Activated CD8-positive, alpha-beta memory T cell treated with anti-CD3 and anti-CD28 coated beads, Interleukin-2, amount 10 ng/mL, durations not matched to agents 7 days and 5 days (primary cell): Measurements from ENCODE around the gene SLC26A1. TPM values are rescaled to one million over a fixed set of nuclear protein-coding genes. Genes with fewer than 3 reads are reported as not detected.

Experiments used
- ATAC-seq: fragments of 150-1000 bp; cut with Tn5 transposase; one replicate; pipeline ENCODE4 v1.10.0; 2021; ENCODE audit warnings: moderate library complexity
- CTCF ChIA-PET: fragments of 350-600 bp; sonication (Branson Sonifier 250); formaldehyde crosslinking; loops from one replicate; lab custom pipeline; 2021; ENCODE audit warnings: antibody characterized with exemption; lab: Charles Lee
- DNase-seq: peaks from one replicate; pipeline ENCODE4 v3.0.0-alpha.2; 2020
- H3K27ac Mint-ChIP-seq: one replicate; pipeline ENCODE4 v1.8.0; 2021; ENCODE audit warnings: mild to moderate bottlenecking, mixed read lengths
- H3K27me3 Mint-ChIP-seq: one replicate; pipeline ENCODE4 v1.8.0; 2021; ENCODE audit warnings: mixed read lengths
- H3K36me3 Mint-ChIP-seq: one replicate; pipeline ENCODE4 v1.8.0; 2021; ENCODE audit warnings: mild to moderate bottlenecking, mixed read lengths
- H3K4me1 Mint-ChIP-seq: one replicate; pipeline ENCODE4 v1.8.0; 2021; ENCODE audit warnings: mixed read lengths
- H3K4me3 Mint-ChIP-seq: one replicate; pipeline ENCODE4 v1.8.0; 2021; ENCODE audit warnings: mild to moderate bottlenecking, moderate library complexity, mixed read lengths
- H3K9me3 Mint-ChIP-seq: one replicate; pipeline ENCODE4 v1.8.0; 2022; ENCODE audit warnings: low read depth, mixed read lengths
- total RNA-seq, 2 experiments: library from RNA; stranded (reverse); gene quantifications; one replicate each; pipeline ENCODE4 v1.2.3, GENCODE V29; 2021

Gene SLC26A1
- total RNA-seq, 2 experiments from 2014 or later = not detected

DNA sequence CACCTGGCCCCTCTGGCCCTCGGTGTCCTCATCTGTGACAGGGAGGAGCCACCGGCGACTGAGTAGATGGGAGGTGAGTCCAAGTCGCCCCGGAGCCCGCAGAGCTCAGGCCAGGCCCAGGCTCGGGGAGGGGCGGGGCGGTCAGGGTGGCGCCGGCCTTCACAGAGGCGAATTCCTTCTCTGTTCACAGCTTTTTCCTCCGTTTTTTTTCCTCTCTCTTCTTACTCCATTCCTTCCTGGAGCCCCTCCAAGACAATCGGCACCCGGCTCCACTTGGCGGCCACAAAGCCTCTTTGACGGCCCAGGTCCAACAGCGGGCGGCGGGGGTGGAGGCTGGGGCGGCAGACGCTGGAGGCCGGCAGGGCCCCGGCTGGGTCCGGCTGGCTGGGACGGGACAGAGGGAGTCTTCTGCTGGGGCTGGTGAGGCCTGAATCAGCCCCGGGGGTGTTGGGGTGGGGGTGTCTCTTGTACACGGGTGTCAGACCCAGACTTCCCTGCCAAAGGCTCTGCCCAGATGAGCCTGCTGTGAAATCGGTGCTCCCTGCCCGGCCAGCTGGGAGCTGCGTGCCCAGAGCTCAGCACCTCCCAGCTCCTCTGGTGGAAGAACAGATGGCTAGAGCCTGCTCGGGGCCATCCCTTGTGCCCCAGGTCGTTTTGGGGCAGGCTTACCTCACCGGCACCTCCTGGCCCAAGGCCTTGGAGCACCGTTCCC lies 40.8 kb upstream of the SLC26A1 start:
- Mint-ChIP-seq H3K36me3 (no peaks in the 10 kb centered on the region), H3K27ac (no peak overlapping the region), H3K4me3 (no peak overlapping the region), H3K9me3 (no peaks in the 10 kb centered on the region), H3K27me3 (no peaks in the 10 kb centered on the region), H3K4me1 (no peaks in the 10 kb centered on the region)
- DNase-seq (no peak), ATAC-seq (no peak)
- CTCF ChIA-PET = no interaction called here

- CTCF ChIA-PET = no interaction called here
- Mint-ChIP-seq H3K4me3 (no peak overlapping the region), H3K27ac (no peak overlapping the region), H3K4me1 (no peaks in the 10 kb centered on the region), H3K27me3 (no peaks in the 10 kb centered on the region), H3K9me3 (no peaks in the 10 kb centered on the region), H3K36me3 (no peaks in the 10 kb centered on the region)
- DNase-seq (no peak), ATAC-seq (no peak)
Observed at GRCh38 chr4:1032861-1033260, 39.7 kb upstream of the SLC26A1 start.

- H3K27ac Mint-ChIP-seq = no peak overlapping the region
- CTCF ChIA-PET = no interaction called here
- no peaks in the 10 kb centered on the region for H3K4me1 Mint-ChIP-seq
- ATAC-seq (peak; percentile 40), DNase-seq (no peak)
- H3K36me3 Mint-ChIP-seq = no peaks in the 10 kb centered on the region
- no peaks in the 10 kb centered on the region for H3K27me3 Mint-ChIP-seq
- no peak overlapping the region for H3K4me3 Mint-ChIP-seq
- no peaks in the 10 kb centered on the region for H3K9me3 Mint-ChIP-seq
Observed at GRCh38 chr4:1031956-1032795, 39.0 kb upstream of the SLC26A1 start.

- ATAC-seq = no peak
- H3K27ac Mint-ChIP-seq = no peak overlapping the region
- H3K9me3 Mint-ChIP-seq = no peaks in the 10 kb centered on the region
- CTCF ChIA-PET = no interaction called here
- H3K27me3 Mint-ChIP-seq = no peaks in the 10 kb centered on the region
- DNase-seq = no peak
- no peaks in the 10 kb centered on the region for H3K4me1 Mint-ChIP-seq
- no peak overlapping the region for H3K4me3 Mint-ChIP-seq
- H3K36me3 Mint-ChIP-seq = no peaks in the 10 kb centered on the region
Observed at GRCh38 chr4:1031346-1031745, 38.1 kb upstream of the SLC26A1 start.

- DNase-seq (no peak), ATAC-seq (no peak)
- Mint-ChIP-seq H3K27ac (no peak overlapping the region), H3K4me1 (peaks cover 5% of the 10 kb centered on the region), H3K36me3 (no peaks in the 10 kb centered on the region), H3K27me3 (no peaks in the 10 kb centered on the region), H3K4me3 (no peak overlapping the region), H3K9me3 (no peaks in the 10 kb centered on the region)
- CTCF ChIA-PET = no interaction called here
Observed at GRCh38 chr4:1030559-1030958, 37.4 kb upstream of the SLC26A1 start.

DNA sequence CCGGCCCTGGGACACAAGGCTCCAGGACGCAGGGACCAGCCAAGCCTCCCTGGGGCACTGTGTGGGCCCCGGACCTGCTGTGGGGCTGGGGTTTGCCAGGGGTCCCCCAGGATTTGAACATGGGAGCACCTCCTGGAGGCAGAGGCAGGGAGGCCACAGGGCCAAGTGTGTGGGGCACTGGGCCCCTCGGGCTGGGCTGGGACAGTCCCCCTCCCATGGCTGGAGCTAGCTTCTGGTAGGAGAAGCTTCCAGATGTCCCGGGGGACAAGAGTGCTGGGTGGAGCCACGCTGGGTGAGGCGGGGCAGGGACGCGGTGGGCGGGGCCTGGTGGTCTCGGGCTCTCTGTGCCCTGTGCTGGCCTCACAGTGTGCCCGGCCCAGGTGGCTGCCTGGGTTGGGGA lies 36.8 kb upstream of the SLC26A1 start:
- Mint-ChIP-seq H3K9me3 (no peaks in the 10 kb centered on the region), H3K27ac (no peak overlapping the region), H3K36me3 (no peaks in the 10 kb centered on the region), H3K27me3 (no peaks in the 10 kb centered on the region), H3K4me1 (peaks cover 5% of the 10 kb centered on the region), H3K4me3 (no peak overlapping the region)
- DNase-seq = no peak
- CTCF ChIA-PET = no interaction called here
- no peak for ATAC-seq

- Mint-ChIP-seq H3K36me3 (no peaks in the 10 kb centered on the region), H3K27ac (no peak overlapping the region), H3K4me3 (no peak overlapping the region), H3K27me3 (no peaks in the 10 kb centered on the region), H3K9me3 (no peaks in the 10 kb centered on the region), H3K4me1 (peaks cover 5% of the 10 kb centered on the region)
- ATAC-seq = no peak
- CTCF ChIA-PET = no interaction called here
- DNase-seq = no peak
Observed at GRCh38 chr4:1029529-1029928, 36.3 kb upstream of the SLC26A1 start.

DNA sequence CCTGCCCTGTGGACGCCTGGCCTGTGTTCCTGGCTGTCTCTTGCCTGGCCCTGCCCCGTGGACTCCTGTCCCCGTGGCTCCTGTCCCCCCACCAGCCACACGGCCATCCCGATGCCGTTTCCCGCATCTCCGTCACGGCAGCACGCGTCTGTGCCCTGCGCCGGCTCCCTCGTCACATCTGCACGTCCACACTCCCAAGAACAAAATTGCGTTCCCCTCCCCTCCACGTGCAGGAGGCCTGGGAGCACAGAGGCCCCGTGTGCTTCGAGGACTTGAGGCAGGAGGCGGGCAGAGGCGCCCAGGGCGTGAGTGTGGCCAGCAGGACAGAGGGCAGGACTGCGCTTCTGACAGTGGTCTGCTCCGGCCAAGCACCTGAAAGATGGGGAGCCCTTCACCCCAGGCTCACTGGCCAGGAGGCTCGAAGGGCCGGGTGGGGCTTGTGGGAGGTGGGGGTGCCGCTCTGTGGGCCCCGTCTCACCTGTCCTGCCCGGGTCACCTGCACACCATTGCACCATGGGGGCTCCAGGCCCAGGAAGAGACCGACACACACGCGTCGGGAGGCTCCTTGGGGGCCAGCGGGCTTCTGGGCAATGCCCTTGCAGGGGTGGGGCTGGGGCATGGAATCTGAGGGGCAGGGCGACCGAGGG lies 35.5 kb upstream of the SLC26A1 start:
- no peaks in the 10 kb centered on the region for H3K36me3 Mint-ChIP-seq
- peaks cover 5% of the 10 kb centered on the region for H3K4me1 Mint-ChIP-seq
- DNase-seq (no peak), ATAC-seq (no peak)
- H3K9me3 Mint-ChIP-seq = no peaks in the 10 kb centered on the region
- CTCF ChIA-PET = no interaction called here
- H3K27me3 Mint-ChIP-seq = no peaks in the 10 kb centered on the region
- H3K27ac Mint-ChIP-seq = no peak overlapping the region
- H3K4me3 Mint-ChIP-seq = no peak overlapping the region

DNA sequence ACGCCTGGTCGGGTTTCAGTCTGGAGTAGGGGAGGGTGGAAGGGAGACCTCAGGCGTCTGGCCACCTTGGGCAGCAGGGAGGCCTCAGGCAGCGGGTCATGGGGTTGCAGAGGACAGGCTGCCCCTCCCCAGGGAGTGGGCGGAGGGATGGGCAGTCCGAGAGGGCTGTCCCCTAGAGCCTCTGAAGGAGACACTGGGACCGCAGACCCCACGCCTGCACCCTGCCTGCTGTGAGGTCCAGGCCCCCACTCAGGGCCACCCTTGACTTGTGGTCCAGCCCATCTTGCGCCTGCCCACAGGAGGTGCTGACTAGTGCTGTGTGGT lies 34.7 kb upstream of the SLC26A1 start:
- H3K36me3 Mint-ChIP-seq = no peaks in the 10 kb centered on the region
- DNase-seq = no peak
- H3K27ac Mint-ChIP-seq = no peak overlapping the region
- no peaks in the 10 kb centered on the region for H3K27me3 Mint-ChIP-seq
- ATAC-seq = no peak
- no peak overlapping the region for H3K4me3 Mint-ChIP-seq
- no peaks in the 10 kb centered on the region for H3K9me3 Mint-ChIP-seq
- H3K4me1 Mint-ChIP-seq = peaks cover 5% of the 10 kb centered on the region
- CTCF ChIA-PET = no interaction called here

GRCh38 chr4:1027219-1027914 lies 34.2 kb upstream of the SLC26A1 start:
- no peak overlapping the region for H3K27ac Mint-ChIP-seq
- no peaks in the 10 kb centered on the region for H3K9me3 Mint-ChIP-seq
- CTCF ChIA-PET = no interaction called here

GRCh38 chr4:1026115-1026514 lies 32.9 kb upstream of the SLC26A1 start:
- H3K27ac Mint-ChIP-seq = no peak overlapping the region

More at GRCh38 chr4:1027219-1027914, 34.2 kb upstream of the SLC26A1 start:
- Mint-ChIP-seq H3K27me3 (no peaks in the 10 kb centered on the region), H3K36me3 (no peaks in the 10 kb centered on the region), H3K4me1 (peaks cover 5% of the 10 kb centered on the region), H3K4me3 (no peak overlapping the region)
- no peak for DNase-seq
- no peak for ATAC-seq

GRCh38 chr4:1024882-1025545 lies 31.8 kb upstream of the SLC26A1 start:
- no peaks in the 10 kb centered on the region for H3K36me3 Mint-ChIP-seq
- no peaks in the 10 kb centered on the region for H3K9me3 Mint-ChIP-seq
- H3K27ac Mint-ChIP-seq = no peak overlapping the region

More at GRCh38 chr4:1026115-1026514, 32.9 kb upstream of the SLC26A1 start:
- Mint-ChIP-seq H3K27me3 (no peaks in the 10 kb centered on the region), H3K9me3 (no peaks in the 10 kb centered on the region), H3K4me3 (no peak overlapping the region), H3K4me1 (peaks cover 5% of the 10 kb centered on the region), H3K36me3 (no peaks in the 10 kb centered on the region)
- CTCF ChIA-PET = no interaction called here
- DNase-seq (peak; percentile 62), ATAC-seq (peak; percentile 73)

More at GRCh38 chr4:1024882-1025545, 31.8 kb upstream of the SLC26A1 start:
- CTCF ChIA-PET = no interaction called here
- DNase-seq (no peak), ATAC-seq (no peak)
- Mint-ChIP-seq H3K4me3 (no peak overlapping the region), H3K4me1 (peaks cover 5% of the 10 kb centered on the region), H3K27me3 (no peaks in the 10 kb centered on the region)
